SK-N-SH (cell line): ENCODE measurements around the gene IL2RA. TPM values are rescaled to one million over a fixed set of nuclear protein-coding genes. Genes with fewer than 3 reads are reported as not detected.

ENCODE experiments used
- EZH2phosphoT487 ChIP-seq: fragments of 200-600 bp; sonication (generic); IDR thresholded peaks from 2 replicates; pipeline ENCODE4 v1.6.1; 2017; ENCODE audit warnings: low read depth, mixed run types, mild to moderate bottlenecking, antibody characterized with exemption, moderate library complexity, borderline replicate concordance
- FOSL2 ChIP-seq: IDR thresholded peaks from 2 replicates; pipeline ENCODE4 v1.4.0; 2012; ENCODE audit warnings: low read depth, mild to moderate bottlenecking, moderate library complexity, borderline replicate concordance
- FOXJ3 ChIP-seq: sonication (generic); formaldehyde crosslinking; IDR thresholded peaks from 2 replicates; pipeline ENCODE4 v1.5.1; 2020; ENCODE audit warnings: mild to moderate bottlenecking, missing genetic modification reagents
- FOXM1 ChIP-seq: IDR thresholded peaks from 2 replicates; pipeline ENCODE4 v1.4.0; 2012; ENCODE audit warnings: low read depth, mild to moderate bottlenecking
- JUND ChIP-seq: IDR thresholded peaks from 2 replicates; pipeline ENCODE4 v1.4.0; 2012
- MEF2A ChIP-seq: IDR thresholded peaks from 2 replicates; pipeline ENCODE4 v1.4.0; 2012; ENCODE audit warnings: low read depth, borderline replicate concordance
- NRF1 ChIP-seq: IDR thresholded peaks from 2 replicates; pipeline ENCODE4 v1.6.1; 2012; ENCODE audit warnings: low read depth, mild to moderate bottlenecking, low read length
- PBX3 ChIP-seq: IDR thresholded peaks from 2 replicates; pipeline ENCODE4; 2012
- POLR2AphosphoS5 ChIP-seq: IDR thresholded peaks from 2 replicates; pipeline ENCODE4 v1.6.1; 2012; ENCODE audit warnings: low read depth, low read length
- RCOR1 ChIP-seq: fragments of 150-350 bp; IDR thresholded peaks from 2 replicates; pipeline ENCODE4 v1.6.1; 2017; ENCODE audit warnings: antibody characterized with exemption, low read length
- REST ChIP-seq: IDR thresholded peaks from 2 replicates; pipeline ENCODE4 v1.6.1; 2012; ENCODE audit warnings: mild to moderate bottlenecking, low read depth, low read length, moderate library complexity
- RFX5 ChIP-seq: IDR thresholded peaks from 2 replicates; pipeline ENCODE4 v1.6.1; 2012; ENCODE audit warnings: mild to moderate bottlenecking, improper control_type of control experiment, low read length
- SMC3 ChIP-seq: IDR thresholded peaks from 2 replicates; pipeline ENCODE4 v1.6.1; 2012; ENCODE audit warnings: low read depth, low read length, improper control_type of control experiment
- TAF1 ChIP-seq: IDR thresholded peaks from 2 replicates; pipeline ENCODE4 v1.6.1; 2012; ENCODE audit warnings: low read depth, mild to moderate bottlenecking, low read length, moderate library complexity, borderline replicate concordance
- TCF12 ChIP-seq: IDR thresholded peaks from 2 replicates; pipeline ENCODE4 v1.4.0; 2012
- USF1 ChIP-seq: IDR thresholded peaks from 2 replicates; pipeline ENCODE4 v1.4.0; 2012; ENCODE audit warnings: low read depth, borderline replicate concordance
- USF2 ChIP-seq: fragments of 150-350 bp; IDR thresholded peaks from 2 replicates; pipeline ENCODE4 v1.6.1; 2017; ENCODE audit warnings: antibody characterized with exemption, low read length, low read depth, borderline replicate concordance
- YY1 ChIP-seq: IDR thresholded peaks from 2 replicates; pipeline ENCODE4 v1.4.0; 2012; ENCODE audit warnings: low read depth, mild to moderate bottlenecking
- polyA plus RNA-seq, 3 experiments: library from polyadenylated mRNA; depleted of rRNA; stranded (reverse); fragments of >200 nt; gene quantifications; 2 replicates each; pipeline ENCODE4 v1.2.3, GENCODE V29; 2012

Gene IL2RA
- polyA plus RNA-seq, 1 of the 3 experiments (the other 2 are of a cell fraction) = not detected

GRCh38 chr10:6086375-6087233 lies 24.4 kb upstream of the IL2RA start (continued):
- no peak for TF ChIP-seq TAF1
- TF ChIP-seq MEF2A = no peak
- no peak for TF ChIP-seq NRF1
- no peak for TF ChIP-seq EZH2phosphoT487
- no peak for TF ChIP-seq FOSL2
- TF ChIP-seq REST = 0 out of 2 replicates have a peak, but pooled peaks have one; percentile 42
- TF ChIP-seq JUND = no peak
- 0 out of 2 replicates have a peak, but pooled peaks have one; percentile 29 for TF ChIP-seq USF1
- no peak for TF ChIP-seq USF2
- 0 out of 2 replicates have a peak, but pooled peaks have one; percentile 9 for TF ChIP-seq RFX5
- TF ChIP-seq SMC3 = peak; percentile 50
- no peak for TF ChIP-seq FOXM1
- peak; percentile 91 for TF ChIP-seq FOXJ3 (CRISPR knock-in tag)
- TF ChIP-seq POLR2AphosphoS5 = no peak
- peak; percentile 86 for TF ChIP-seq RCOR1
- peak; percentile 60; the same call in 1 of the 2 replicates for TF ChIP-seq TCF12
- TF ChIP-seq PBX3 = peak; percentile 39; the same call in 1 of the 2 replicates
- no peak for TF ChIP-seq YY1
